Neural cell (in vitro differentiated cells): ENCODE data around the gene HEPHL1. TPM values are rescaled to one million over a fixed set of nuclear protein-coding genes. Genes with fewer than 3 reads are reported as not detected.

Source experiments
- H2AFZ ChIP-seq: fragments of 200-600, 300-800 bp; sonication (generic), shearing (Covaris generic); 2 replicates; pipeline ENCODE4 v1.6.0; 2014; ENCODE audit warnings: low read depth, mild to moderate bottlenecking, antibody characterized with exemption, low read length, moderate library complexity
- H3F3A ChIP-seq: fragments of 200-600 bp; shearing (Covaris generic); 2 replicates; pipeline ENCODE4 v1.6.1; 2016; ENCODE audit warnings: mild to moderate bottlenecking, moderate library complexity, mixed read lengths, antibody characterized with exemption, low read length; ENCODE audit not compliant: insufficient read depth, poor library complexity, severe bottlenecking
- H3K27ac ChIP-seq: fragments of 200-600, 300-800 bp; sonication (generic), shearing (Covaris generic); 2 replicates; pipeline ENCODE4 v1.5.1; 2014; ENCODE audit warnings: mild to moderate bottlenecking, low read length, moderate library complexity
- H3K27me3 ChIP-seq: fragments of 300-800, 200-600 bp; sonication (generic), shearing (Covaris generic); 2 replicates; pipeline ENCODE4 v1.6.0; 2014; ENCODE audit warnings: mild to moderate bottlenecking, low read depth, low read length, moderate library complexity; ENCODE audit not compliant: insufficient read depth
- H3K36me3 ChIP-seq: fragments of 300-800, 200-600 bp; sonication (generic), shearing (Covaris generic); 2 replicates; pipeline ENCODE4 v1.5.1; 2014; ENCODE audit warnings: mild to moderate bottlenecking, antibody characterized with exemption, low read length, moderate library complexity; ENCODE audit not compliant: insufficient read depth
- H3K4me2 ChIP-seq: fragments of 300-800, 200-600 bp; sonication (generic), shearing (Covaris generic); 2 replicates; pipeline ENCODE4 v1.6.0; 2014; ENCODE audit warnings: mild to moderate bottlenecking, low read length
- H3K4me3 ChIP-seq: fragments of 300-800, 200-600 bp; sonication (generic), shearing (Covaris generic); 2 replicates; pipeline ENCODE4 v1.5.1; 2014; ENCODE audit warnings: mild to moderate bottlenecking, low read length, moderate library complexity
- H3K79me2 ChIP-seq: fragments of 200-600 bp; shearing (Covaris generic); replicated peaks from 2 replicates; pipeline ENCODE4 v1.6.0; 2014; ENCODE audit warnings: mild to moderate bottlenecking, low read length, moderate library complexity; ENCODE audit not compliant: insufficient read depth
- H3K9ac ChIP-seq: fragments of 300-800, 200-600 bp; sonication (generic), shearing (Covaris generic); 2 replicates; pipeline ENCODE4 v1.6.1; 2016; ENCODE audit warnings: mild to moderate bottlenecking, low read length, mixed read lengths
- H3K9me2 ChIP-seq: fragments of 200-600 bp; shearing (Covaris generic); 2 replicates; pipeline ENCODE4 v1.6.1; 2016; ENCODE audit warnings: mild to moderate bottlenecking, low read length, mixed read lengths; ENCODE audit not compliant: insufficient read depth
- H3K9me3 ChIP-seq: fragments of 200-600, 300-800 bp; sonication (generic), shearing (Covaris generic); 2 replicates; pipeline ENCODE4 v1.6.1; 2016; ENCODE audit warnings: mild to moderate bottlenecking, mixed run types, low read length, moderate library complexity, mixed read lengths
- H4K20me1 ChIP-seq: fragments of 200-600 bp; shearing (Covaris generic); 2 replicates; pipeline ENCODE4 v1.6.1; 2016; ENCODE audit warnings: mild to moderate bottlenecking, mixed run types; ENCODE audit not compliant: insufficient read depth
- EP300 ChIP-seq: fragments of 450-650 bp; conservative IDR thresholded peaks from 2 replicates; pipeline ENCODE4 v1.6.1; 2014; ENCODE audit warnings: antibody characterized with exemption, mild to moderate bottlenecking, moderate library complexity; ENCODE audit not compliant: poor library complexity, severe bottlenecking
- EZH2 ChIP-seq: fragments of 200-600, 300-800 bp; shearing (Covaris generic), sonication (generic); IDR thresholded peaks from 2 replicates; pipeline ENCODE4 v1.6.1; 2014; ENCODE audit warnings: antibody characterized with exemption, low read length, borderline replicate concordance, mild to moderate bottlenecking; ENCODE audit not compliant: insufficient read depth, poor library complexity, severe bottlenecking
- MXI1 ChIP-seq: fragments of 450-650 bp; conservative IDR thresholded peaks from 2 replicates; pipeline ENCODE4 v1.6.1; 2014; ENCODE audit warnings: antibody characterized with exemption, mild to moderate bottlenecking; ENCODE audit not compliant: poor library complexity, severe bottlenecking
- POLR2AphosphoS5 ChIP-seq: IDR thresholded peaks from 2 replicates; pipeline ENCODE4 v1.6.1; 2012
- RAD21 ChIP-seq: fragments of 450-650 bp; conservative IDR thresholded peaks from 2 replicates; pipeline ENCODE4 v1.6.1; 2014; ENCODE audit warnings: antibody characterized with exemption, mild to moderate bottlenecking, moderate library complexity
- SMC3 ChIP-seq: fragments of 450-650 bp; conservative IDR thresholded peaks from 2 replicates; pipeline ENCODE4 v1.6.1; 2014; ENCODE audit warnings: antibody characterized with exemption, mild to moderate bottlenecking, moderate library complexity; ENCODE audit not compliant: poor library complexity
- TAF1 ChIP-seq: IDR thresholded peaks from 2 replicates; pipeline ENCODE4 v1.6.1; 2012; ENCODE audit warnings: low read depth
- polyA plus RNA-seq: library from polyadenylated mRNA; depleted of rRNA; stranded (reverse); fragments of >200 nt; gene quantifications from 2 replicates; pipeline ENCODE4 v1.2.3, GENCODE V29; 2014
- TF ChIP-seq, protein P1 (sequence below): IDR thresholded peaks from 2 replicates; pipeline ENCODE4 v1.6.1; 2012; ENCODE audit warnings: borderline replicate concordance
- TF ChIP-seq, protein P2 (sequence below): fragments of 450-650 bp; IDR thresholded peaks from 2 replicates; pipeline ENCODE4 v1.5.1; 2014; ENCODE audit warnings: antibody characterized with exemption, mild to moderate bottlenecking, moderate library complexity; ENCODE audit not compliant: poor library complexity, severe bottlenecking

HEPHL1 gene
- polyA plus RNA-seq, 1 donor from 2014 or later = not detected

DNA sequence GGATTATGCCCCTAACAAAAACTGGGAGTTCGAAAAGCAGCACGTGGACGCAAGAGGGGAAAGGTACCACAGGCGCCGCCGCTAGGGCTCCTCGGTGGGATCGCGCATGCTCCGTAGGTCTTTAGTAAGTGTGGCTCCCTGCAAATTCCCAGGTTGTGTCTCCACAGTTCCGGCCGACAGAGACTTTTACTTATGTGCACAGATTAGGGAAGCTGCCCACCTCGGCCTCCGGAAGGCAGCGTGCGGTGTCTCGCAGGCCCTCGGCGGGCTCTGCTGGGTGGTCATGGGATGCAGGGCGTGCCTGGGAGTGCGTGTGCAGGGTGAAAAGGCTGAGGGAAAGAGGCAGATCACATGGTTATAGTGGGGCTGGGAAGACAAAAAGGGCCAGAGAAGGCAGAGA lies 67.8 kb downstream of the HEPHL1 start:
- Histone ChIP-seq H3K27ac (no peak overlapping the region), H2AFZ (no peak overlapping the region), H3F3A (no peaks in the 10 kb centered on the region), H3K9me3 (no peaks in the 10 kb centered on the region), H3K27me3 (no peaks in the 10 kb centered on the region), H3K36me3 (no peaks in the 10 kb centered on the region), H3K9ac (no peak overlapping the region), H4K20me1 (no peaks in the 10 kb centered on the region), H3K9me2 (no peaks in the 10 kb centered on the region), H3K79me2 (no peaks in the 10 kb centered on the region), H3K4me3 (no peak overlapping the region), H3K4me2 (no peak overlapping the region)
- no peak for TF ChIP-seq POLR2AphosphoS5
- TF ChIP-seq RAD21 = no peak
- no peak for TF ChIP-seq SMC3
- TF ChIP-seq MXI1 = no peak
- TF ChIP-seq EP300 = no peak
- no peak for TF ChIP-seq TAF1
- TF ChIP-seq EZH2 = no peak
- TF ChIP-seq, protein P1, sequence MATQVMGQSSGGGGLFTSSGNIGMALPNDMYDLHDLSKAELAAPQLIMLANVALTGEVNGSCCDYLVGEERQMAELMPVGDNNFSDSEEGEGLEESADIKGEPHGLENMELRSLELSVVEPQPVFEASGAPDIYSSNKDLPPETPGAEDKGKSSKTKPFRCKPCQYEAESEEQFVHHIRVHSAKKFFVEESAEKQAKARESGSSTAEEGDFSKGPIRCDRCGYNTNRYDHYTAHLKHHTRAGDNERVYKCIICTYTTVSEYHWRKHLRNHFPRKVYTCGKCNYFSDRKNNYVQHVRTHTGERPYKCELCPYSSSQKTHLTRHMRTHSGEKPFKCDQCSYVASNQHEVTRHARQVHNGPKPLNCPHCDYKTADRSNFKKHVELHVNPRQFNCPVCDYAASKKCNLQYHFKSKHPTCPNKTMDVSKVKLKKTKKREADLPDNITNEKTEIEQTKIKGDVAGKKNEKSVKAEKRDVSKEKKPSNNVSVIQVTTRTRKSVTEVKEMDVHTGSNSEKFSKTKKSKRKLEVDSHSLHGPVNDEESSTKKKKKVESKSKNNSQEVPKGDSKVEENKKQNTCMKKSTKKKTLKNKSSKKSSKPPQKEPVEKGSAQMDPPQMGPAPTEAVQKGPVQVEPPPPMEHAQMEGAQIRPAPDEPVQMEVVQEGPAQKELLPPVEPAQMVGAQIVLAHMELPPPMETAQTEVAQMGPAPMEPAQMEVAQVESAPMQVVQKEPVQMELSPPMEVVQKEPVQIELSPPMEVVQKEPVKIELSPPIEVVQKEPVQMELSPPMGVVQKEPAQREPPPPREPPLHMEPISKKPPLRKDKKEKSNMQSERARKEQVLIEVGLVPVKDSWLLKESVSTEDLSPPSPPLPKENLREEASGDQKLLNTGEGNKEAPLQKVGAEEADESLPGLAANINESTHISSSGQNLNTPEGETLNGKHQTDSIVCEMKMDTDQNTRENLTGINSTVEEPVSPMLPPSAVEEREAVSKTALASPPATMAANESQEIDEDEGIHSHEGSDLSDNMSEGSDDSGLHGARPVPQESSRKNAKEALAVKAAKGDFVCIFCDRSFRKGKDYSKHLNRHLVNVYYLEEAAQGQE = no peak
- TF ChIP-seq, protein P2, sequence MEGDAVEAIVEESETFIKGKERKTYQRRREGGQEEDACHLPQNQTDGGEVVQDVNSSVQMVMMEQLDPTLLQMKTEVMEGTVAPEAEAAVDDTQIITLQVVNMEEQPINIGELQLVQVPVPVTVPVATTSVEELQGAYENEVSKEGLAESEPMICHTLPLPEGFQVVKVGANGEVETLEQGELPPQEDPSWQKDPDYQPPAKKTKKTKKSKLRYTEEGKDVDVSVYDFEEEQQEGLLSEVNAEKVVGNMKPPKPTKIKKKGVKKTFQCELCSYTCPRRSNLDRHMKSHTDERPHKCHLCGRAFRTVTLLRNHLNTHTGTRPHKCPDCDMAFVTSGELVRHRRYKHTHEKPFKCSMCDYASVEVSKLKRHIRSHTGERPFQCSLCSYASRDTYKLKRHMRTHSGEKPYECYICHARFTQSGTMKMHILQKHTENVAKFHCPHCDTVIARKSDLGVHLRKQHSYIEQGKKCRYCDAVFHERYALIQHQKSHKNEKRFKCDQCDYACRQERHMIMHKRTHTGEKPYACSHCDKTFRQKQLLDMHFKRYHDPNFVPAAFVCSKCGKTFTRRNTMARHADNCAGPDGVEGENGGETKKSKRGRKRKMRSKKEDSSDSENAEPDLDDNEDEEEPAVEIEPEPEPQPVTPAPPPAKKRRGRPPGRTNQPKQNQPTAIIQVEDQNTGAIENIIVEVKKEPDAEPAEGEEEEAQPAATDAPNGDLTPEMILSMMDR = no peak

DNA sequence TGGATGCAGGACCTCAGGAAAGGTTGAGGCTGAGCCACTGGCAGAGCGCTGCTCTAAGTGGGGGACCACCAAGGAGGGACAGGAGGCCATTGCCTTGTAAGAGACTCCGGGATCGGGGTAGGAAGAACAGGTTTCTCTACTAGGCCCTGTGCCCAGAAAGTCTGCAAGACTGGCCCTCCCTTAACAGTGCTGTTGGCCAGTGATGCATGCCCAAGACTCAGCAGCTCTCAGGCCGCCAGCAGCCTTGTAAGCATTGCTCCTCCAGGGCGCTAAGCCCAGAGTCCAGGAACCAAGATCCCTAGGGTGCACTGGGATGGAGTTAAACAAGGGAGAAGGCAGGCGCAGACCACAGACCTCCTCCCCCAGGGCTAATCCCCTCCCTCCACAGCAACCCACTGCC lies 68.2 kb downstream of the HEPHL1 start:
- Histone ChIP-seq H3K4me2 (no peak overlapping the region), H2AFZ (no peak overlapping the region)

More for the DNA sequence above, 68.2 kb downstream of the HEPHL1 start:
- H3K36me3 ChIP-seq = no peaks in the 10 kb centered on the region
- no peak overlapping the region for H3K9ac ChIP-seq
- H3F3A ChIP-seq = no peaks in the 10 kb centered on the region
- no peaks in the 10 kb centered on the region for H3K27me3 ChIP-seq
- H3K4me3 ChIP-seq = no peak overlapping the region
- TF ChIP-seq EZH2 = no peak
- TF ChIP-seq RAD21 = no peak
- TF ChIP-seq SMC3 = no peak
- TF ChIP-seq EP300 = no peak
- no peak for TF ChIP-seq MXI1
- TF ChIP-seq POLR2AphosphoS5 = no peak
- TF ChIP-seq, protein P2 = no peak
- TF ChIP-seq TAF1 = no peak
- TF ChIP-seq, protein P1 = no peak
- H4K20me1 ChIP-seq = no peaks in the 10 kb centered on the region
- no peaks in the 10 kb centered on the region for H3K9me2 ChIP-seq
- H3K9me3 ChIP-seq = no peaks in the 10 kb centered on the region
- no peaks in the 10 kb centered on the region for H3K79me2 ChIP-seq
- H3K27ac ChIP-seq = no peak overlapping the region
